ENCODE measurements around the gene MS4A10. TPM values are rescaled to one million over a fixed set of nuclear protein-coding genes. Genes with fewer than 3 reads are reported as not detected.

Gene MS4A10
- total and polyA plus RNA-seq, 4 donors, result not detected

DNA sequence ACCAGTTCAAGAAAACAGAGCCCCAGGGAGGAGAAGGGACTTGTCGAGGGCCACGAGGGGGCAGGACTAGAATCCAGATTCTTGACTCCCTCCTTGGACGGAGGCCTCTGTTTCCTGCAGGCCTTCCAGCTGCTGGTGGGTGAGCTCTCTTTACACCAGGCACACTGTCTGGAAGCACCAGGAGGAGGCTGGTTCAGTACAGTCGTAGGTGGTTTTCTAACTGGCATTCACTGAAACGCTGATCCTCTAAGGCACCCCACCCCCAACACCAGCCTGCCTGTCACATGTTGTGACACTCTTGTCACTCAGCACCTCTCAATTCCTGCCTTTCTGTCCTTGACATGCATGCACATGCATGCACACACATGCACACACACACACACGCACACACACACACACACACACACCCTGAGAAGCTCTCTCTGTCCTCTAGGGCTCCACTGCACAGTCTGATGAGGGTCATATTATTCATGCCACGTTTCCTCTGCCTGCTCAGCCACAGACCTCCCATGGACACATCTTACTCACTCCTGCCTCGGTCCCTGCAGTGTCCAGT, 751 bp downstream of the MS4A10 start:
- H3K9ac ChIP-seq (ENCODE audit: low read depth in 1 of 2, low read length in 2 of 2), result no peak overlapping the region
- TF ChIP-seq TAF1 (conservative IDR thresholded peaks at IDR 0.05), result no peak
- H3K27ac ChIP-seq (ENCODE audit: low read depth in 1 of 2, low read length in 2 of 2), result no peak overlapping the region
- H3K27me3 ChIP-seq (ENCODE audit: control insufficient read depth in 4 of 4, insufficient read depth in 4 of 4, low read length in 3 of 4), result no peaks in the 10 kb centered on the region
- no peaks in the 10 kb centered on the region for H3K36me3 ChIP-seq (ENCODE audit: control insufficient read depth in 4 of 4, insufficient read depth in 3 of 4, low read depth in 1 of 4, low read length in 3 of 4)
- no peak overlapping the region for H3K4me3 ChIP-seq (ENCODE audit: low read depth in 1 of 3, low read length in 3 of 3)
- no peaks in the 10 kb centered on the region for H3K4me1 ChIP-seq (ENCODE audit: control insufficient read depth in 4 of 4, insufficient read depth in 4 of 4, low read length in 3 of 4)
- DNase-seq (ENCODE audit: low spot score), result no peak
- WGBS, result 64% methylated on average over 8 of the region's 8 CpGs
- H3K9me3 ChIP-seq (ENCODE audit: control insufficient read depth in 4 of 4, low read length in 3 of 4), result no peaks in the 10 kb centered on the region

DNA sequence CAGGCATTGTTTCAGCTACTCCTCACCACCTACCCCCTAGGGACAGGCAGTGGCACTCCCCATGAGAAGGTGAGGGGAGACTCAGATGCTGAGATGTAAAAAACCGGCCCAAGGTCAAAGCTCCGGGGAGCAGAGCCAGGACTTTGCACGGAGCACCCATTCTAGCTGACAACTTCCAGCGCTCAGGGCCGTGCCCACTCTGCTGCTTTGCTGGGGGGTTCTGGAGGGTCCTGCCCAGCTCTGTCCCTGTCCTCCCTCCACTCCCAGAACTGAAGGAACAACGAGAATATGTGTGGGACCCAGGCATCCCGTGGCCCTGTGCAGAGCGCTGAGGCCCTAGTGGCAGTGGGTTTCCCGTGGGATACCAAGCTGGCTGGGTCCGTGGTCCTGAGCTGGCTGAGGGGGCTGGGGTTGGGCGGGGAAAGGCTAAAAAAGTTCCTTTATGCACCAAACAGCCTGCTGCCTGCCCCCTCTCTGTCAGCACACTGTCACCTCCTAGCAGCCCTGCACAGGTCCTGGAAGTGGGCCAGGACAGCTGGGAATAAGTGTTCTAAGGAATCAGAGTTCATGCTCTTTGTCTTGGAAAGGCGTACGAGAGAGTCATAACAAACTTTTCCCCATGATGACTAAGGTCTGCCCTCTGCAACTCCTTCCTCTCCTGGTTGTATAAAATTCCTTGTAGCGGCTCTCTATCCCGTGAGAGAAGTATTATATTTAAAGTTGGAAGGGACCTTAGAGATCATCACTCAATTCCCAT, 1.9 kb downstream of the MS4A10 start:
- Histone ChIP-seq H3K27me3 (ENCODE audit: control insufficient read depth in 4 of 4, insufficient read depth in 4 of 4, low read length in 3 of 4) (no peaks in the 10 kb centered on the region), H3K9ac (ENCODE audit: low read depth in 1 of 2, low read length in 2 of 2) (no peak overlapping the region), H3K36me3 (ENCODE audit: control insufficient read depth in 4 of 4, insufficient read depth in 3 of 4, low read depth in 1 of 4, low read length in 3 of 4) (no peaks in the 10 kb centered on the region), H3K4me1 (ENCODE audit: control insufficient read depth in 4 of 4, insufficient read depth in 4 of 4, low read length in 3 of 4) (no peaks in the 10 kb centered on the region), H3K9me3 (ENCODE audit: control insufficient read depth in 4 of 4, low read length in 3 of 4) (no peaks in the 10 kb centered on the region), H3K4me3 (ENCODE audit: low read depth in 1 of 3, low read length in 3 of 3) (no peak overlapping the region), H3K27ac (ENCODE audit: low read depth in 1 of 2, low read length in 2 of 2) (no peak overlapping the region)
- TF ChIP-seq HNF4A (conservative IDR thresholded peaks at IDR 0.05), result no peak
- peak; percentile 51 for TF ChIP-seq NR2F2 (IDR thresholded peaks at IDR 0.05)
- 67% methylated on average over 15 of the region's 15 CpGs for WGBS
- DNase-seq (ENCODE audit: low spot score), result no peak

DNA sequence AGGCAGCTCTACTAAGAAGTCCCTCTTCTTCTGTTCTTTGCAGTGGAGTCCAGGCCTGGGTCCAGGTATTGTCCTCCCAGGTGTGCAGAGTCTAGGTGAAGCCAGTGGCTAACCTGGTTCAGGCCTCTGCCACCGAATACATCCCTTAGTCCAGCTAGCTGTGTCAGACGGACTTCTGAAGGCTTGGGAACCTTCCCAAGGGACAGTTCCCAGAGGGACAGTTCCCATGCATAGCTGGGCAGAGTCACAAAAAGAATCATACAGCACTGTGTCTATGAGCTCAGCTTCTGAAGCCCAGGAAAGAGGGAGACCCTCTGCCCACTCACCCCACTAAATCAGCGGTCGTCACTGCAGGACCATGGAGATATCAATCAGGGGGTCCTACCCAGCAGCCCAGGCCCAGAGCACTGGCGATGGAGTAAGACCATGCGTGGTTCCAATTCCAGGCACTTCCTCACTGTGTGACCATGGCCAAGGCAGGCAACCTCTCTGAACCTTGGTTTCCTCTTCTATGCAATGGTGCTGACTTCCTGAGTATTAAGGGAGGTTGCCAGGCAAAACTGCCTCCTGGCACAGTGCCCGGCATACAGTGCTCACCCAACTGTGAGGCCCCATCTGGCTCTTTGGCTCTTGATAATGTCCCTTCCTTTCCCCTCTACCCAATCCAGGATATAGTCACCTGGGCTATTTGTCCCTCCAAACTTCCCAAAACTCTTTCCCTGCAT, 3.4 kb downstream of the MS4A10 start:
- Histone ChIP-seq H3K36me3 (ENCODE audit: control insufficient read depth in 4 of 4, insufficient read depth in 3 of 4, low read depth in 1 of 4, low read length in 3 of 4) (no peaks in the 10 kb centered on the region), H3K9ac (ENCODE audit: low read depth in 1 of 2, low read length in 2 of 2) (no peak overlapping the region), H3K27me3 (ENCODE audit: control insufficient read depth in 4 of 4, insufficient read depth in 4 of 4, low read length in 3 of 4) (no peaks in the 10 kb centered on the region), H3K27ac (ENCODE audit: low read depth in 1 of 2, low read length in 2 of 2) (no peak overlapping the region), H3K4me3 (ENCODE audit: low read depth in 1 of 3, low read length in 3 of 3) (no peak overlapping the region), H3K4me1 (ENCODE audit: control insufficient read depth in 4 of 4, insufficient read depth in 4 of 4, low read length in 3 of 4) (no peaks in the 10 kb centered on the region), H3K9me3 (ENCODE audit: control insufficient read depth in 4 of 4, low read length in 3 of 4) (no peaks in the 10 kb centered on the region)
- WGBS, result 91% methylated on average over 7 of the region's 7 CpGs
- TF ChIP-seq, protein P1, sequence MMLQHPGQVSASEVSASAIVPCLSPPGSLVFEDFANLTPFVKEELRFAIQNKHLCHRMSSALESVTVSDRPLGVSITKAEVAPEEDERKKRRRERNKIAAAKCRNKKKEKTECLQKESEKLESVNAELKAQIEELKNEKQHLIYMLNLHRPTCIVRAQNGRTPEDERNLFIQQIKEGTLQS (IDR thresholded peaks at IDR 0.05), result no peak
- TF ChIP-seq FOXA2 (IDR thresholded peaks at IDR 0.05), result no peak
- no peak for TF ChIP-seq JUND (IDR thresholded peaks at IDR 0.05)
- no peak for TF ChIP-seq HNF4A (conservative IDR thresholded peaks at IDR 0.05)
- TF ChIP-seq RAD21 (IDR thresholded peaks at IDR 0.05), result no peak
- TF ChIP-seq, protein P2, sequence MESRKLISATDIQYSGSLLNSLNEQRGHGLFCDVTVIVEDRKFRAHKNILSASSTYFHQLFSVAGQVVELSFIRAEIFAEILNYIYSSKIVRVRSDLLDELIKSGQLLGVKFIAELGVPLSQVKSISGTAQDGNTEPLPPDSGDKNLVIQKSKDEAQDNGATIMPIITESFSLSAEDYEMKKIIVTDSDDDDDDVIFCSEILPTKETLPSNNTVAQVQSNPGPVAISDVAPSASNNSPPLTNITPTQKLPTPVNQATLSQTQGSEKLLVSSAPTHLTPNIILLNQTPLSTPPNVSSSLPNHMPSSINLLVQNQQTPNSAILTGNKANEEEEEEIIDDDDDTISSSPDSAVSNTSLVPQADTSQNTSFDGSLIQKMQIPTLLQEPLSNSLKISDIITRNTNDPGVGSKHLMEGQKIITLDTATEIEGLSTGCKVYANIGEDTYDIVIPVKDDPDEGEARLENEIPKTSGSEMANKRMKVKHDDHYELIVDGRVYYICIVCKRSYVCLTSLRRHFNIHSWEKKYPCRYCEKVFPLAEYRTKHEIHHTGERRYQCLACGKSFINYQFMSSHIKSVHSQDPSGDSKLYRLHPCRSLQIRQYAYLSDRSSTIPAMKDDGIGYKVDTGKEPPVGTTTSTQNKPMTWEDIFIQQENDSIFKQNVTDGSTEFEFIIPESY (IDR thresholded peaks at IDR 0.05), result no peak
- TF ChIP-seq, protein P3, sequence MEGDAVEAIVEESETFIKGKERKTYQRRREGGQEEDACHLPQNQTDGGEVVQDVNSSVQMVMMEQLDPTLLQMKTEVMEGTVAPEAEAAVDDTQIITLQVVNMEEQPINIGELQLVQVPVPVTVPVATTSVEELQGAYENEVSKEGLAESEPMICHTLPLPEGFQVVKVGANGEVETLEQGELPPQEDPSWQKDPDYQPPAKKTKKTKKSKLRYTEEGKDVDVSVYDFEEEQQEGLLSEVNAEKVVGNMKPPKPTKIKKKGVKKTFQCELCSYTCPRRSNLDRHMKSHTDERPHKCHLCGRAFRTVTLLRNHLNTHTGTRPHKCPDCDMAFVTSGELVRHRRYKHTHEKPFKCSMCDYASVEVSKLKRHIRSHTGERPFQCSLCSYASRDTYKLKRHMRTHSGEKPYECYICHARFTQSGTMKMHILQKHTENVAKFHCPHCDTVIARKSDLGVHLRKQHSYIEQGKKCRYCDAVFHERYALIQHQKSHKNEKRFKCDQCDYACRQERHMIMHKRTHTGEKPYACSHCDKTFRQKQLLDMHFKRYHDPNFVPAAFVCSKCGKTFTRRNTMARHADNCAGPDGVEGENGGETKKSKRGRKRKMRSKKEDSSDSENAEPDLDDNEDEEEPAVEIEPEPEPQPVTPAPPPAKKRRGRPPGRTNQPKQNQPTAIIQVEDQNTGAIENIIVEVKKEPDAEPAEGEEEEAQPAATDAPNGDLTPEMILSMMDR (IDR thresholded peaks at IDR 0.05; ENCODE audit: low read depth, low read length, missing input control), result no peak
- TF ChIP-seq, protein P4, sequence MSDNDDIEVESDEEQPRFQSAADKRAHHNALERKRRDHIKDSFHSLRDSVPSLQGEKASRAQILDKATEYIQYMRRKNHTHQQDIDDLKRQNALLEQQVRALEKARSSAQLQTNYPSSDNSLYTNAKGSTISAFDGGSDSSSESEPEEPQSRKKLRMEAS (IDR thresholded peaks at IDR 0.05), result no peak
- TF ChIP-seq EGR1 (IDR thresholded peaks at IDR 0.05; ENCODE audit: low read depth in 2 of 2), result no peak
- TF ChIP-seq, protein P5, sequence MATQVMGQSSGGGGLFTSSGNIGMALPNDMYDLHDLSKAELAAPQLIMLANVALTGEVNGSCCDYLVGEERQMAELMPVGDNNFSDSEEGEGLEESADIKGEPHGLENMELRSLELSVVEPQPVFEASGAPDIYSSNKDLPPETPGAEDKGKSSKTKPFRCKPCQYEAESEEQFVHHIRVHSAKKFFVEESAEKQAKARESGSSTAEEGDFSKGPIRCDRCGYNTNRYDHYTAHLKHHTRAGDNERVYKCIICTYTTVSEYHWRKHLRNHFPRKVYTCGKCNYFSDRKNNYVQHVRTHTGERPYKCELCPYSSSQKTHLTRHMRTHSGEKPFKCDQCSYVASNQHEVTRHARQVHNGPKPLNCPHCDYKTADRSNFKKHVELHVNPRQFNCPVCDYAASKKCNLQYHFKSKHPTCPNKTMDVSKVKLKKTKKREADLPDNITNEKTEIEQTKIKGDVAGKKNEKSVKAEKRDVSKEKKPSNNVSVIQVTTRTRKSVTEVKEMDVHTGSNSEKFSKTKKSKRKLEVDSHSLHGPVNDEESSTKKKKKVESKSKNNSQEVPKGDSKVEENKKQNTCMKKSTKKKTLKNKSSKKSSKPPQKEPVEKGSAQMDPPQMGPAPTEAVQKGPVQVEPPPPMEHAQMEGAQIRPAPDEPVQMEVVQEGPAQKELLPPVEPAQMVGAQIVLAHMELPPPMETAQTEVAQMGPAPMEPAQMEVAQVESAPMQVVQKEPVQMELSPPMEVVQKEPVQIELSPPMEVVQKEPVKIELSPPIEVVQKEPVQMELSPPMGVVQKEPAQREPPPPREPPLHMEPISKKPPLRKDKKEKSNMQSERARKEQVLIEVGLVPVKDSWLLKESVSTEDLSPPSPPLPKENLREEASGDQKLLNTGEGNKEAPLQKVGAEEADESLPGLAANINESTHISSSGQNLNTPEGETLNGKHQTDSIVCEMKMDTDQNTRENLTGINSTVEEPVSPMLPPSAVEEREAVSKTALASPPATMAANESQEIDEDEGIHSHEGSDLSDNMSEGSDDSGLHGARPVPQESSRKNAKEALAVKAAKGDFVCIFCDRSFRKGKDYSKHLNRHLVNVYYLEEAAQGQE (IDR thresholded peaks at IDR 0.05), result no peak
- no peak for TF ChIP-seq GABPA (IDR thresholded peaks at IDR 0.05 in 1 of 2, conservative IDR thresholded peaks at IDR 0.05 in 1 of 2)
- no peak for TF ChIP-seq RXRA (IDR thresholded peaks at IDR 0.05)
- no peak for TF ChIP-seq SP1 (IDR thresholded peaks at IDR 0.05)
- TF ChIP-seq HNF4G (IDR thresholded peaks at IDR 0.05), result no peak
- no peak for TF ChIP-seq TAF1 (conservative IDR thresholded peaks at IDR 0.05)
- no peak for TF ChIP-seq NR2F2 (IDR thresholded peaks at IDR 0.05)
- TF ChIP-seq FOXA1 (IDR thresholded peaks at IDR 0.05), result no peak
- no peak for TF ChIP-seq YY1 (IDR thresholded peaks at IDR 0.05)
- no peak for DNase-seq (ENCODE audit: low spot score)
